Measurements from ENCODE around the gene KAT6B. TPM values are rescaled to one million over a fixed set of nuclear protein-coding genes. Genes with fewer than 3 reads are reported as not detected.

The KAT6B gene
- total RNA-seq, 1 donor from 2014 or later, result 59.2 TPM

- DNase-seq (ENCODE audit: extremely low spot score in 2 of 2), result no peak
- intact Hi-C loops (cut with DNase I), result no loop called here
- H3K4me1 ChIP-seq, result peaks cover 58% of the 10 kb centered on the region
- no peaks in the 10 kb centered on the region for H3K27me3 ChIP-seq
- TF ChIP-seq CTCF (IDR thresholded peaks at IDR 0.05), result no peak
- no peak for TF ChIP-seq POLR2AphosphoS5 (IDR thresholded peaks at IDR 0.05; ENCODE audit: insufficient read depth in 1 of 2, low read depth in 1 of 2)
- TF ChIP-seq POLR2A (IDR thresholded peaks at IDR 0.05), result no peak
- no peak overlapping the region for H3K4me3 ChIP-seq
- H3K27ac ChIP-seq, result peak overlapping the region; percentile 32
- no peaks in the 10 kb centered on the region for H3K9me3 ChIP-seq
- peaks cover 0 to 7% of the 10 kb centered on the region in 2 donors for H3K36me3 ChIP-seq
These were observed 25.4 kb downstream of the KAT6B start for GRCh38 chr10:74851831-74852230.

GRCh38 chr10:74852381-74852780 is 26.0 kb downstream of the KAT6B start:
- H3K4me3 ChIP-seq, result no peak overlapping the region
- intact Hi-C loops (cut with DNase I), result no loop called here
- no peak for TF ChIP-seq CTCF (IDR thresholded peaks at IDR 0.05)
- peak in 1 of 2 donors; percentile 79 for TF ChIP-seq POLR2AphosphoS5 (IDR thresholded peaks at IDR 0.05; ENCODE audit: insufficient read depth in 1 of 2, low read depth in 1 of 2)
- peaks cover 53% of the 10 kb centered on the region for H3K4me1 ChIP-seq
- no peak for DNase-seq (ENCODE audit: extremely low spot score in 2 of 2)
- H3K36me3 ChIP-seq, result peaks cover 0 to 7% of the 10 kb centered on the region in 2 donors
- peak overlapping the region; percentile 32 for H3K27ac ChIP-seq
- H3K27me3 ChIP-seq, result no peaks in the 10 kb centered on the region
- no peaks in the 10 kb centered on the region for H3K9me3 ChIP-seq

- intact Hi-C loops (cut with DNase I), result no loop called here
- H3K27ac ChIP-seq, result peak overlapping the region; percentile 3
- DNase-seq (ENCODE audit: extremely low spot score in 2 of 2), result no peak
- H3K27me3 ChIP-seq, result no peaks in the 10 kb centered on the region
- H3K4me1 ChIP-seq, result peaks cover 73% of the 10 kb centered on the region
- TF ChIP-seq POLR2AphosphoS5 (IDR thresholded peaks at IDR 0.05; ENCODE audit: insufficient read depth in 1 of 2, low read depth in 1 of 2) (no peak), CTCF (IDR thresholded peaks at IDR 0.05) (no peak), POLR2A (IDR thresholded peaks at IDR 0.05) (no peak)
- H3K9me3 ChIP-seq, result no peaks in the 10 kb centered on the region
- H3K36me3 ChIP-seq, result no peaks in the 10 kb centered on the region
- H3K4me3 ChIP-seq, result no peak overlapping the region
These were observed 28.2 kb downstream of the KAT6B start for GRCh38 chr10:74854610-74855009.

- peaks cover 77% of the 10 kb centered on the region for H3K4me1 ChIP-seq
- H3K36me3 ChIP-seq, result no peaks in the 10 kb centered on the region
- H3K27me3 ChIP-seq, result no peaks in the 10 kb centered on the region
- intact Hi-C loops (cut with DNase I), result no loop called here
- no peak for TF ChIP-seq CTCF (IDR thresholded peaks at IDR 0.05)
- no peak for TF ChIP-seq POLR2AphosphoS5 (IDR thresholded peaks at IDR 0.05; ENCODE audit: insufficient read depth in 1 of 2, low read depth in 1 of 2)
- no peak for TF ChIP-seq POLR2A (IDR thresholded peaks at IDR 0.05)
- no peak overlapping the region for H3K4me3 ChIP-seq
- peak overlapping the region; percentile 3 for H3K27ac ChIP-seq
- no peaks in the 10 kb centered on the region for H3K9me3 ChIP-seq
- no peak for DNase-seq (ENCODE audit: extremely low spot score in 2 of 2)
These were observed 28.6 kb downstream of the KAT6B start for GRCh38 chr10:74855027-74855426.

GRCh38 chr10:74855439-74855838 is 29.0 kb downstream of the KAT6B start:
- DNase-seq (ENCODE audit: extremely low spot score in 2 of 2), result no peak
- no peaks in the 10 kb centered on the region for H3K27me3 ChIP-seq
- H3K36me3 ChIP-seq, result no peaks in the 10 kb centered on the region
- no peak for TF ChIP-seq POLR2A (IDR thresholded peaks at IDR 0.05)
- TF ChIP-seq POLR2AphosphoS5 (IDR thresholded peaks at IDR 0.05; ENCODE audit: insufficient read depth in 1 of 2, low read depth in 1 of 2), result no peak
- TF ChIP-seq CTCF (IDR thresholded peaks at IDR 0.05), result no peak
- peak overlapping the region; percentile 3 for H3K27ac ChIP-seq
- no peaks in the 10 kb centered on the region for H3K9me3 ChIP-seq
- intact Hi-C loops (cut with DNase I), result no loop called here
- H3K4me3 ChIP-seq, result no peak overlapping the region
- peaks cover 79% of the 10 kb centered on the region for H3K4me1 ChIP-seq

Measured in vagina (tissue), 2 donors.